ENCODE results near the gene RNF4.
"Not testable (repeated sequence)": the region's sequence is repeated elsewhere in the genome, so short reads cannot be mapped to it uniquely, and the experiment has no call there.

RNF4 gene

DNA sequence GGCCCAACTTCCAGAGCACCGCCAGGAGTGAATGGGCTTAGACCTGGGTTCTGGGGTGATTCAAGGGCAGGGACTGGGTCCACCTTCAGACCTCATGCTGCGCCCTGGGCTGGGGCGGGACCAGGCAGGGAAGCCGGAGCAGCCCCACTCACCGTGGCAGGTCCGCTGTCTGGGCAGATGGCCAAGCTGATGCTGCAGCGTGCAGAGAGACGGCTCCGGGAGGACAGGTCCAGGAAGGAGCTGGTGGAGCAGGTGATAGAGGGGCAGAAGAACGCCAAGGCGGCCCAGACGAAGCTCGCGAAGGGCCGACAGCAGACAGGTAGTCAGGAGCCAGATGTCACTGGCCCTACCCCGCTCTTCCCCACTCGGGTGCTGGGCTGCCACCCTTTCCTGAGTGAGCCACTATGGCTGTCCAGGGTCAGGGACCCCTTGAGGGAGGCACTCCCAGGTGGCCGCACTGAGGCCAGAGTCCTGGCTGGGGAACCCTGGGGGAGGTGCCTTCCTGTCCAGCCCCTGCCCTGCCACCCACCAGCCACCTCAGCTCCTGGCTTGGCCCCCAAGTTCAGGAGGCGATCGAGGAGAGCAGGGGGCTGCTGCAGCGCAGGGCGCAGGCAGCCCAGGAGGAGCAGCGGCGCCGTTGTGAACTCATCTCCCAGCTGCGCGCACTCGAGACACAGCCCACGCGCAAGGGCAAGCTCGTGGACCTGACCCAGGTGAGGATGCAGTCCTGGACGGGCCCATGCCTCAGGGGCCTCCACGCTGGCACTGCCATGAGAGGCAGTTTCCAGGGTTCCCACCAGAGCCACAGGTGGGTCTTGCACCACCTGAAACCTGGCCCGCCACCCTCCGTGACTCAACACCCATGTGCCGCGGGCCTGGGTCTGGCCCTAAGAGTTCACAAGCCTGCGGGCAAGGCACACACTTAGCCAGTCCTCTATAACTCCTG lies 10.1 kb upstream of the RNF4 start:
- no peak for FAIRE-seq

- FAIRE-seq, result no peak
Measured at GRCh38 chr4:2459589-2460349, 9.1 kb upstream of the RNF4 start.

DNA sequence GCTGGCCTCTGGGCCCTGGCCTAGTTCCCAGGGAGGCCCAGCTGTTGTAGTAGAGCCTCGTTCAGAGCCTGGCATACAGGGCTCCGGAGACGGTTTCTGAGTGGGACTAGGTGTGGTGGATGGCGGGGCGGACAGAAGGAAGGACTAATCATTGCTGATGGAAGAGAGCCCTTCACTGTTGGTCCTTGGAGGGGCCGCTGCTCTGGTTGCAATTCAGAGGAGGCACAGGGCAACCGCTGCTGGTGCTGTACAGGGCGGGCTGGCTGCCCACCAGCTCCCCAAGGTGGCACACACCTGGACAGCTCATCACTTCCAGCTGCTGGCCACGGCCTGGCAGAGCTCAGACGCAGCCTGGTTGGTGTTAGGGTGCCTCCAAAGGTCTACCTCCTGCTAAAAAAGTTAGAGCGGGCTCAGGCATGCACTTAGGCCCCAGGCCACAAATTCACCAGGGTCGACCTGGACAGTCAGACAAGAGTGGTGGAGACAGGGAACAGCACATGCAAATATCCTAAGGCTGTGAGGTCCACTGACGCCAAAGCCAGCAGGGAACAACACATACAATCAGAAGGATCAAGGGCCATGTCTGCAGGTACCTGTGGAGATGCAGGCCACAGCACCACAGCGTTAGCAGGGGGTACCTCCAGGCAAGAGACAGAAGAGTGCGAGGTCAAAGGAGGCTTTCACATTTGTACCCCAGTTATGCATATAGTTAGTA lies 7.5 kb upstream of the RNF4 start:
- no peak for FAIRE-seq

DNA sequence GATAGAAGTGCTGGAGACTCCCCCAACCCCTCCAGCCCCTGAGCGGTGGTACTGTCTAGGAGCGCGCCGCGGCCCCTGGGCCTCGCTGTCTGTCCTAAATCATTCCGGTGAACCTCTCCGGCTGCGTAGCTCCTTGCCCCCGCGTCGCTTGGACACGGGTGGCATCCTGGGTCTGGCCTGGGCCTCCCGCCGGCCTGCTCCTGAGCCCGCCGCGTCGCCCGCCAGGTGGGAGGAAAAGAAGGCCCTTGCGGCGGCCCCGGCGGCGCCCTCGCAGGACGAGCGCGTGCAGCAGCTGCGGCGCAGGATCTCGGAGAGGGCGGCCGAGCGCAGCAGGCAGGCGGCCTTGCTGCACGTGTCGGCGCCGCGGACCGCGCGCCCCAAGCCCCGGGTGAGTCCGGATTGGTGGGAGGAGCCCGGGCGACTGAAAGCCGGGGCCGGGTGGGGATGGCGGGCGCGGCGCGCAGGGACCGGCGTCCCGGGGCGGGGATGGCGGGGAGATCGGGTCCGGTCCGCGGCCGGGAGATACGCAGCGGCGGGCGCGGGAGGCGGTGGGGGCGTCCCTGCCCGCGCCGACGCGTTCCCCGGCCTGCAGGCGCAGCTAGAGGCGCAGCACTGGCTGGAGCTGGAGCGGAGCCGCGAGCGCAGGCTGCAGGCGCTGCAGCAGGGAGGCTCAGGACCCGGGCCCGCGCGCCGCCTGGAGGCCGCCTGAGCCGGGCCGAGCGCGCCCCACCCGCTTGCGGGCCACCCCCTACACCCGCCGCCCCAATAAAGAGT lies 6.5 kb upstream of the RNF4 start:
- no peak for FAIRE-seq

DNA sequence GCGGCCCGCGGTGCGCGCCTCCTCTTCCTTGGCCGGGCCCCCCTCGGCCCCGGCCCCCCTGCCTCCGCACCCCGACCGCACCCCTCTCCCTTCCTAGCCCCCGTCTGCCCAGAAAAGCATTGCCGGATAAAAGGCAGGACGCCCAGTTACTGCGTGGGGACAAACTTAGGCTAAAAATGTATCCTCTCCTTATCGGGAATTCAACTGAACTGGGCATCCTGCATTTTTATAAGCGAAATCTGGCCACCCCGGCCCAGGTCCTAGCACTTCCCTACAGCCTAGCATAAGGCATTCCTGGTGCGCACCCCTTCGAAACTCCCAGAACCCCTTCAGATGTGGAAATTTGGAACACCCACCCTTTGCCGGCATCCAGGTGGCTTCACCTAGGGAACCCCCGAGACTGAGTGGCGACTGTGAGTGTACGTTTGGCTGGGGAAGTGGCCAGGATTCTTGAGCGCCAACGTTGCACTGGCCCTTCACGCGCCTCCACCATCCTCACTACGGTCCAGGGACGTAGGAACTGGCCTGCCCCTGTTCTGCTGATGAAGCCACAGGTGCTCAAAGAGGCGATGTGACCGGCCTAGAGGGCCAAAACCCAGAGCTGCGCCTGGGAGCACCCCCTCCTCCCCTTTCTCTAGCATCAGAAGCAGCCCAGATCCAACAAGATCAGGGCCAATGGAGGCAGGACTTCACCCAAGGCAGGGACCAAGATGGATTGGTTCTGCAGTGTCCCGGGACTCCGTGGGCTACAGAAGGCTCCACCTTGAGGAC lies 5.7 kb upstream of the RNF4 start:
- FAIRE-seq, result no peak

DNA sequence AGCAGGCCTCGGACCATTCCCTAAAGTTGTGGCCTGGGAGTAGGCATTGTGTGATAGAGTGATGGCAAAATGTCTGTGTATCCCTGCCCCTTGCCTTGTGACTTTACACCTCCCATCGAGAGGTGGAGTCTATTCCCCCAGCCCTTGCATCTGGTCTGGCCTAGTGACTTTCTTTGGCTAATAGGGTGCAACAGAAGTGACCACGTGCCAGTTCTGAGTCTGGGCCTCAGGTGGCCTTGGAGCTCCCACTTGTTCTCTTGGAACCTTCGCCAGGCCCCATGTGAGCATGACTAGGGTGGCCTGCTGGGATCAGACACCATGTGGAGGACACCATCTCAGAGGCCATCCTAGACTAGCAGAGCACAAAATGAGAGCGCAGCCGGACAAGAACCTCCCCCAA lies 3.9 kb upstream of the RNF4 start:
- no peak for FAIRE-seq

DNA sequence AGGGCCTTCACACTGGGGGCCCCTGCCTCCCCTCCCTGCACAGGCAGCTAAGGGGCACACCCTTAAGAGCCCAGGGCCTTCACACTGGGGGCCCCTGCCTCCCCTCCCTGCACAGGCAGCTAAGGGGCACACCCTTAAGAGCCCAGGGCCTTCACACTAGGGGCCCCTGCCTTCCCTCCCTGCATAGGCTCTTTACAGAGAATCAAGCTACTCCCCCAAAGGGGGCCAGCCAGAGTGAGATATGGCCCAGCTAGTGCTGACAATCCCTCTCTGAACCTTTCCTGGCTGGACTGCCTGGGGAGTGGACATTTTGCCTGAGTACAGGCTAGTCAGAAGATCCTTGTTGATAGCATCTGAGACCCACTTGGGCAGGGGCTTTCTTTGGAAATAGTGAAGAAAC lies 3.4 kb upstream of the RNF4 start:
- not testable (repeated sequence) for FAIRE-seq

GRCh38 chr4:2469192-2469984 lies 482 bp downstream of the RNF4 start:
- FAIRE-seq, result no peak

DNA sequence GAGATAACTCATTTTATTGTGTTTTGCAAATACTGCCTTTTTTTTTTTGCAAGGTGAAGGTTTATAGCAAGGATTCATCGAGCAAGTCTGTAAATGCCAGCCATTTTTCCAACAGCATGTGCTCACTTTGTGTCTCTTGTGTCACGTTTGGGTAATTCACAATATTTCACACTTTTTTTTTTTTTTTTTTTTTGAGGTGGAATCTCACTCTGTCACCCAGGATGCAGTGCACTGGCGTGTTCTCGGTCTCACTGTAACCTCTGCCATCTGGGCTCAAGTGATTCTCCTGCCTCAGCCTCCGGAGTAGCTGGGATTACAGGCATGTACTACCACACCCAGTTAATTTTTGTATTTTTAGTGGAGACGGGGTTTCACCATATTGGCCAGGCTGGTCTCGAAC lies 1.9 kb downstream of the RNF4 start:
- no peak for FAIRE-seq

GRCh38 chr4:2472187-2472586 lies 3.3 kb downstream of the RNF4 start:
- no peak for FAIRE-seq

- FAIRE-seq, result no peak
Measured at GRCh38 chr4:2478229-2478628, 9.3 kb downstream of the RNF4 start.

GRCh38 chr4:2480649-2481048 lies 11.7 kb downstream of the RNF4 start:
- no peak for FAIRE-seq

DNA sequence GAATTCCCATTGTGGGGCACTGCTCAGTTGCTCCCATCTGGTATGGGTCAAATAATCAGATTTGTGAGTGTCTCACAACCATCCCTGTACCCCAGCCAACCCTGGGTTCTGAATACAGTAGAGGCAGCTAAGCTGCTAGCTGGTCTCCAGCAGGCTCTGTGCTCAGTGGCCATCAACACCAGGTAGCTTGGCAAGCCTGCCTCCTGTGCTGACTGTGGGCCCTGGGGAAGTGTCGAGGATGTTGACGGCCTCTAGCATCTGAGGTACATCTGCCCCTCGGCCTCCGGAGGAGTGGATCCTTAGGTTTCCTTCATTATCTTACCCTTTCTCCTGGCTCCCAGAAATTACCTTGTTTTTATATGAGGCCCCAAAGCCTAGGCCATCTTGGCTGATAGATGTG lies 13.3 kb downstream of the RNF4 start:
- no peak for FAIRE-seq

GRCh38 chr4:2482693-2483092 lies 13.8 kb downstream of the RNF4 start:
- no peak for FAIRE-seq

DNA sequence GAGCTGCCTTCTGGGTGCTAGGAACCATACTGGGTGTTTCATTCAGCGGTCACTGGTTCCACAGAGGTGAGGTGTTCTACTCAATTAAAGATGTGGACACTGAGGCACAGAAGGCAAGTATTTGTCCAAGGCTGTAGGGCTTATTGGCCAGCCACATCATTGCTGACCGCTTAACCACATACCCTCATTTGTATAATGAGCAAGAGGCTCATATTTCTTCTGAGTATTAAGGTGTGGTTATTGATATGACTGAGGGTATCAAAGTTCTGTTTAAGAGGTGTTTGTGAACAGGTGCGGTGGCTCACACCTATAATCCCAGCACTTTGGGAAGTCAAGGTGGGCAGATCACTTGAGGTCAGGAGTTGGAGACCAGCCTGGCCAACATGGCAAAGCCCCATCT lies 14.3 kb downstream of the RNF4 start:
- no peak for FAIRE-seq

GRCh38 chr4:2484185-2484584 lies 15.3 kb downstream of the RNF4 start:
- no peak for FAIRE-seq

DNA sequence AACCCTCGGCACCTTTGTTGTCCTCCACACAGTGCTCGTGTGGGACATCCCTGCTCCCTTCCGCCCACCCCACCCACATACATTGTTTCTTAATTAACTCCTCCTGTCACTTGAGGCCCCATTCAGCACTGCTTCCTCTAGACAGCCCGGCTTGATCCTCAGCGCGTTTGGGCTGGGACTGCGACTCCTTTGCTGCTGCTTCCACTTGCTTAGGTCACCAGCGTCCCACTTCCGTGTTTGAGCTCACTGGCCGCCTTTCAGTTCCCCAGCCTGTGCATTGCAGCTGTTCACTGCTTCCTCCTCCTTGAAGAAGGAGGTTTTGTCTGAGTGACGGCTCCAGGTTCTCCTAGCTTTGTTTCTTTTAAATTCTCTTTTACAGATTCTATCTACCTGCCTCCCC lies 16.1 kb downstream of the RNF4 start:
- FAIRE-seq, result no peak

GRCh38 chr4:2485956-2486355 lies 17.1 kb downstream of the RNF4 start:
- no peak for FAIRE-seq

DNA sequence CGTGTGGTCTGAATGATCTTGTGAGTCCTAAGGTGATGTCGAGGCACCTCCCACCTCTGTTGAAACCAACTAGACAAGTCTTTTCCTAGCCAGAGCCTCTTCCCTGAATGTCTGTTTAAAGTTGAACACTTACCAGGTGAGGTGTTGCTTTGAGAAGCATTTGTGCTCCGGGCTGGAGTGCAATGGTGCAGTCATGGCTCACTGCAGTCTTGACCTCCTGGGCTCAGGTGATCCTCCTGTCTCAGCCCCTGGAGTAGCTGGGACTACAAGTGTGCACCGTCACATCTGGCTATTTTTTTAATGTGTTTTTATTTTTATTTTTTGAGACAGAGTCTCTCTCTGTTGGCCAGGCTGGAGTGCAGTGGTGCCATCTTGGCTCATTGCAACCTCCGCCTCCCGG lies 18.1 kb downstream of the RNF4 start:
- FAIRE-seq, result no peak

DNA sequence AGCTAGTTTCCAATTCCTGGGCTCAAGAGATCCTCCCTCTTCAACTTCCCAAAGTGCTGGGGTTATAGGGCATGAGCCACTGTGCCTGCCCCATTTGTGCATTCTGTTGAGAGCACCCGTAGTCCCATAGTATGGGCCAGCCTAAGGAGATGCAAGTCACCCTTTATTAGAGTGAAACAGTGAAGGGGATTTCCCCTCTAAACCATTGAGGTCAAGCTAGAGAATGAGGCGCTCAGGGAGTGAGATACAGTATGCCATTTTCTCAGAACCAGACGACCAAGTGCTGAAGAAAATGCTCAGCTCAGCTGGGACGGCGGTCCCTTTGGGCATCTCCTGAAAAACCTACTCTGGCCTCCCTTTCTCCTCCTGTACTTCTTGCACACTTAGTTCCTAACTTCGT lies 18.7 kb downstream of the RNF4 start:
- no peak for FAIRE-seq

All from colon (tissue), 2 donors.